Endodermal cell (in vitro differentiated cells): Measurements from ENCODE around the gene NAT8L. TPM values are rescaled to one million over a fixed set of nuclear protein-coding genes. Genes with fewer than 3 reads are reported as not detected.

ENCODE experiments used
- DNase-seq: peaks from one replicate; pipeline ENCODE4 v3.0.0-alpha.2; 2017
- H3K27ac ChIP-seq: 2 replicates; pipeline ENCODE4 v1.5.1; 2013; ENCODE audit warnings: mild to moderate bottlenecking, low read depth, low read length, moderate library complexity
- H3K27me3 ChIP-seq: 2 replicates; pipeline ENCODE4 v1.6.1; 2013; ENCODE audit warnings: mild to moderate bottlenecking, low read length, moderate library complexity; ENCODE audit not compliant: insufficient read depth, control insufficient read depth, poor library complexity, severe bottlenecking
- H3K36me3 ChIP-seq: 2 replicates; pipeline ENCODE4 v1.7.0; 2013; ENCODE audit warnings: mild to moderate bottlenecking, low read length, moderate library complexity; ENCODE audit not compliant: control insufficient read depth, insufficient read depth
- H3K4me1 ChIP-seq: one replicate; pipeline ENCODE4 v1.7.0; 2013; ENCODE audit warnings: low read length; ENCODE audit not compliant: control insufficient read depth, insufficient read depth
- H3K4me3 ChIP-seq: 2 replicates; pipeline ENCODE4 v1.5.1; 2013; ENCODE audit warnings: mild to moderate bottlenecking, low read length, moderate library complexity
- H3K9ac ChIP-seq: 2 replicates; pipeline ENCODE4 v1.6.1; 2013; ENCODE audit warnings: mild to moderate bottlenecking, low read length, moderate library complexity; ENCODE audit not compliant: poor library complexity, severe bottlenecking; ENCODE audit errors: extremely low read depth
- H3K9me3 ChIP-seq: 2 replicates; pipeline ENCODE4 v1.6.1; 2013; ENCODE audit warnings: mild to moderate bottlenecking, low read length, moderate library complexity; ENCODE audit not compliant: control insufficient read depth
- H3K27ac Mint-ChIP-seq: 2 replicates; pipeline ENCODE4 v1.8.0; 2020; ENCODE audit warnings: mixed read lengths
- H3K27me3 Mint-ChIP-seq: 2 replicates; pipeline ENCODE4 v1.8.0; 2021; ENCODE audit warnings: mild to moderate bottlenecking, mixed read lengths; ENCODE audit not compliant: insufficient read depth
- H3K36me3 Mint-ChIP-seq: 2 replicates; pipeline ENCODE4 v1.8.0; 2020; ENCODE audit warnings: low read depth, mixed read lengths
- H3K4me1 Mint-ChIP-seq: 2 replicates; pipeline ENCODE4 v1.8.0; 2020; ENCODE audit warnings: mixed read lengths
- H3K4me3 Mint-ChIP-seq: 2 replicates; pipeline ENCODE4 v1.8.0; 2020; ENCODE audit warnings: mild to moderate bottlenecking, moderate library complexity, mixed read lengths
- H3K9me3 Mint-ChIP-seq: 2 replicates; pipeline ENCODE4 v1.8.0; 2020; ENCODE audit warnings: mild to moderate bottlenecking, mixed read lengths
- WGBS, 2 experiments: methylation state at CpG; one replicate each; pipeline versions ENCODE4 v1.1.5 to v1.1.7; 2013; ENCODE audit warnings: missing lambda C conversion rate in 2 of 2, mixed read lengths in 1 of 2; ENCODE audit not compliant: insufficient coverage in 1 of 2, insufficient read length in 1 of 2; 5-methylcytosine and 5-hydroxymethylcytosine counted together
- total RNA-seq, 2 donors: library from RNA; stranded (reverse); fragmentation: NEBNext Ultra II Directional in 1 of 2; extraction: Animal tissue kit (Norgen Biotek cat#: 25700) in 1 of 2; gene quantifications; 2 replicates in 1 of 2; 3 replicates in 1 of 2; pipeline ENCODE4 v1.2.1, GENCODE V29; 2021
- TF ChIP-seq, protein P1 (sequence below): fragments of 200-600 bp; sonication (generic); conservative IDR thresholded peaks from 2 replicates; pipeline ENCODE4 v1.5.0; 2021; ENCODE audit warnings: antibody characterized with exemption, mild to moderate bottlenecking

NAT8L gene
- total RNA-seq, 2 donors from 2014 or later, result 5.0 to 6.4 TPM

DNA sequence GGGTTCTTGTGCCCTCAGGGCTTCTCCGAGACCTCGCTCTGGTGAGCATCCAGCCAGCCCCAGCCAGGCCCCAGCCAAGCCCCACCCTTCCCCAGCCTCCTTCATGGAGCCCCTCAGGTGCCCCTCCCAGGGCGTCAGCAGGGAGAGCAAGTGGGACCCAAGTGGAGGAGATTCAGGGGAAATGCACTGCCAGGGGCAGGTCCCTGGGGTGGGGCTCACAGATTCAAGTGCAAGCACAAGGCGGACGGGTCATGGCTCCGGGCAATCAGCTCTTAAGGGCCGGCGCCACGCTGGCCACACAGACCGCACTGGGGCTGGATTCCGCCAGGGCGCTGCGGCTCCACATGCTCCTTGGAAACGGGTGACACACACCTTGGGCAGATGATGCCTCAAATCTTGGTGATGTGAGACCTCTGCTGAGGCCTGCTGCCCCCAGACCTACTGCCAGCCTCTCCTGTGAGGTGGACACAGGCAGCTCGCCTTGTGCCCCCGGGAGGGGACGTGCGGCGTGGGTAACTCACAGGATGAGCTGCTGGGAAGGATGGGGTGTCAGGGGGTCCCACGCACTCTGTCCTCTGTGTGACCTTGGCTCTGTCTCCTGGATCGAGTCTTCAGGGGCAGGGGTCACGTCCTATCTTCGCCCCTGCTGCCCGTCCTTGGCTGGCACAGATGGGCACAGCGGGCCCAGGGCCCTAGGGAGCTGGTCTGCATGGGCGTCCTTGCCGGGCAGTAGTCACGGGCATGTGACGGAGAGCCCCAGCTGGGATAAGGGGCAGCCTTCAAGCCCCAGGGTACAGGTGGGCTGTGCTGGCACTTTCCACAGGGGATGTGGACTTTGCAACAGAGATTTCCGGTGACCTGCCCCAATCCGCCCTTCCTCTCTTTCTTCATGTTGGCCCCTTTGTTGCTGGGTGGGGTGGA is 17.1 kb downstream of the NAT8L start:
- Mint-ChIP-seq H3K36me3 (no peaks in the 10 kb centered on the region), H3K4me3 (no peak overlapping the region), H3K9me3 (no peaks in the 10 kb centered on the region), H3K27me3 (no peaks in the 10 kb centered on the region), H3K4me1 (no peaks in the 10 kb centered on the region), H3K27ac (no peak overlapping the region)
- WGBS, 2 experiments, result 94 to 95% methylated on average over 25 to 31 of the region's 31 CpGs
- no peaks in the 10 kb centered on the region for H3K27me3 ChIP-seq
- H3K4me3 ChIP-seq, result no peak overlapping the region
- H3K4me1 ChIP-seq, result peaks cover 3% of the 10 kb centered on the region
- no peaks in the 10 kb centered on the region for H3K36me3 ChIP-seq
- no peak overlapping the region for H3K9ac ChIP-seq
- no peaks in the 10 kb centered on the region for H3K9me3 ChIP-seq
- TF ChIP-seq, protein P1, sequence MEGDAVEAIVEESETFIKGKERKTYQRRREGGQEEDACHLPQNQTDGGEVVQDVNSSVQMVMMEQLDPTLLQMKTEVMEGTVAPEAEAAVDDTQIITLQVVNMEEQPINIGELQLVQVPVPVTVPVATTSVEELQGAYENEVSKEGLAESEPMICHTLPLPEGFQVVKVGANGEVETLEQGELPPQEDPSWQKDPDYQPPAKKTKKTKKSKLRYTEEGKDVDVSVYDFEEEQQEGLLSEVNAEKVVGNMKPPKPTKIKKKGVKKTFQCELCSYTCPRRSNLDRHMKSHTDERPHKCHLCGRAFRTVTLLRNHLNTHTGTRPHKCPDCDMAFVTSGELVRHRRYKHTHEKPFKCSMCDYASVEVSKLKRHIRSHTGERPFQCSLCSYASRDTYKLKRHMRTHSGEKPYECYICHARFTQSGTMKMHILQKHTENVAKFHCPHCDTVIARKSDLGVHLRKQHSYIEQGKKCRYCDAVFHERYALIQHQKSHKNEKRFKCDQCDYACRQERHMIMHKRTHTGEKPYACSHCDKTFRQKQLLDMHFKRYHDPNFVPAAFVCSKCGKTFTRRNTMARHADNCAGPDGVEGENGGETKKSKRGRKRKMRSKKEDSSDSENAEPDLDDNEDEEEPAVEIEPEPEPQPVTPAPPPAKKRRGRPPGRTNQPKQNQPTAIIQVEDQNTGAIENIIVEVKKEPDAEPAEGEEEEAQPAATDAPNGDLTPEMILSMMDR, result no peak
- peak; percentile 35 for DNase-seq
- H3K27ac ChIP-seq, result no peak overlapping the region

DNA sequence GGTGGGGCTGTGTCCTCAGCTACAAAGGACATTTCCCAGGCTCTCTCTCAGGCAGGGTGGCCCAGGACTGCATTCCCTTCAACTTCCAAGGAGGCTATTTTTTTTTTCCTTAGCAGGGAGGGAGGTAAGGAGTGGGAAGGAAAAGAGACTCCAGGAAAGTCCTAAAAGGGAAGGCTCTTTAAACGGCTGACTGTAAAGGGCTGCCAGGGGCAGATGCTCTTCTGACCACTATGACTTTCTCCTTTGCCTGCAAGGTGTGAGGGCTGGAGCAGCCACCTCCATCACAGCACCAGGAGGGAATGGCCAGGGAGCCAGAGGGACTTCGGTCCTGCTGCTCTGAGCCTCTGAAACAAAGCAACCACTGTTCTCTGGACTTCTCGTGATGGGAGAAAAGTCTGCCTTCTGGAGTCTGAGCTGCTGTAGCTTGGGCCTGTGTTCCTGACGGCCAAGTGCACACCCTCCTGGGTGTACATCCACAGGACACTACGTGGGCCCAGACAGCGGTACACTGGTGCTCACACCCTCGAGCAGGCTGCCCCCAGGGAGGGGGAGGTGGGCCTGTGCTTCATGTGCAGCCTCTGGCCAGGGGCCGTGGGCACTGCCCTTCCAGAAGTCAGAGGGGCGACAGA is 17.9 kb downstream of the NAT8L start:
- H3K4me3 ChIP-seq, result no peak overlapping the region
- 84 to 87% methylated on average over 7 to 9 of the region's 9 CpGs for WGBS, 2 experiments
- Mint-ChIP-seq H3K27ac (no peak overlapping the region), H3K36me3 (no peaks in the 10 kb centered on the region), H3K4me1 (no peaks in the 10 kb centered on the region), H3K27me3 (no peaks in the 10 kb centered on the region), H3K4me3 (no peak overlapping the region), H3K9me3 (no peaks in the 10 kb centered on the region)
- DNase-seq, result peak; percentile 36
- no peaks in the 10 kb centered on the region for H3K27me3 ChIP-seq
- no peaks in the 10 kb centered on the region for H3K36me3 ChIP-seq
- H3K9ac ChIP-seq, result no peak overlapping the region
- TF ChIP-seq, protein P1, result no peak
- no peaks in the 10 kb centered on the region for H3K9me3 ChIP-seq
- peak overlapping the region; percentile 7 for H3K27ac ChIP-seq
- H3K4me1 ChIP-seq, result no peaks in the 10 kb centered on the region

DNA sequence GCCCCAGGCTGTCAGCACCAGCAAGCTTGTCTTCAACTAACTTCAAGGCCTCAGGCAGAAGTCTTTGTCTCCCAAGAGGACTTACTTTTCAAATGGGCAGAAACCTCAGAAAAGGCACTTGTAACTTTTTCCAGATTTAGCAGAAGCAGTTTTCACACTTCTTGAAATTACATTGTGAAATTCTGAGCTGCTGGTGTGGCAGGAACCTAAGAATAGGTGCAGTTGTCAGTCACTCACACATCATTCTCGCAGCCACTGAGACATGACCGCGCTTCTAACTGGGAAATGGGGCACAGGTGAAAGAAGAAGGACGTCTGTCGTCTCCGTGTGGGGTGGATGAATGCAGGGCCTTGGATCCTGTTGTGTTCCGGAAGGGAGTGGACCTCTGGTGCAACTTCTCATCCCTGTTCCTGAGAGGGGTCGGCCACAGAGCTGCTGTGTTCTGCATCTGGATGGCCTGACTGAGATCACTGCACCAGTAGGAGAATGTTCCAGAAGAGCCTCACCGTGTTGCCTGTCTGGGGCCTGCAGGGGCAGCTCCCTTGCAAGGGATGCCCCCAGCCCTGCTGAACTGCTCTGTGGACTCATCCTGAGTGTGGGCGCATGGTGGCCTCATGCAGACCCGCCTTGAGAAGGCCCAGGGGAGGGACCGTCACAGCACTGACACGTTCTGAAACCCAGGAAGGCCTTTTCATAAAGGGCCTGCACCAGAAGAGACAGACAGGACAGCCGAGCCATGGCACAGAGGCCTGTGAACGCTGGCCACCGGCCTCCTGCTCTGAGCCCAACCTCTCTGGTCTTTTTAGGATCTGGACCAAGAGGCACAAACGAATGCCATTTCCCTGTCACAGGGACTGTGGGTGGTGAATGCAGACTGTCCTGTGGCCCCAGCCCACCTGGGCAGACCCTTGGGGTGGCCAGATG is 18.7 kb downstream of the NAT8L start:
- no peak overlapping the region for H3K4me3 ChIP-seq
- Mint-ChIP-seq H3K4me3 (no peak overlapping the region), H3K9me3 (no peaks in the 10 kb centered on the region), H3K27ac (no peak overlapping the region), H3K27me3 (peaks cover 3% of the 10 kb centered on the region), H3K36me3 (no peaks in the 10 kb centered on the region), H3K4me1 (no peaks in the 10 kb centered on the region)
- H3K36me3 ChIP-seq, result no peaks in the 10 kb centered on the region
- peak overlapping the region; percentile 7 for H3K27ac ChIP-seq
- no peaks in the 10 kb centered on the region for H3K4me1 ChIP-seq
- WGBS, 2 experiments, result 91 to 94% methylated on average over 12 to 17 of the region's 17 CpGs
- H3K9me3 ChIP-seq, result no peaks in the 10 kb centered on the region
- no peak overlapping the region for H3K9ac ChIP-seq
- no peaks in the 10 kb centered on the region for H3K27me3 ChIP-seq
- peak; percentile 38 for DNase-seq
- TF ChIP-seq, protein P1, result no peak
